Esophagus squamous epithelium (tissue), 4 donors: ENCODE results near the gene CIBAR2.

Experiments used
- CTCF ChIP-seq, 6 experiments: fragments of 450-650 bp in 4 of 6; fragments of 200-600 bp in 2 of 6; sonication (generic) in 2 of 6; IDR thresholded peaks; one replicate each; pipeline ENCODE4 v1.5.1; 2016 to 2019; ENCODE audit warnings: antibody characterized with exemption in 6 of 6, mild to moderate bottlenecking in 4 of 6, moderate library complexity in 4 of 6
- POLR2A ChIP-seq, 4 donors: fragments of 450-650 bp; IDR thresholded peaks; one replicate each; pipeline ENCODE4 v1.6.1; 2017; ENCODE audit warnings: antibody characterized with exemption in 4 of 4, mild to moderate bottlenecking in 4 of 4, moderate library complexity in 3 of 4

- no peak for TF ChIP-seq POLR2A (IDR thresholded peaks at IDR 0.05)
- TF ChIP-seq CTCF (IDR thresholded peaks at IDR 0.05), result no peak
Measured at GRCh38 chr16:85075236-85075924, 36.9 kb downstream of the CIBAR2 start.
